ENCODE measurements around the gene ZNF385D.

ZNF385D gene

GRCh38 chr3:21446027-21446426 lies 305.0 kb downstream of the ZNF385D start:
- TF ChIP-seq MYC (IDR thresholded peaks at IDR 0.05; ENCODE audit: low read depth, low read length) (no peak), CTCF (IDR thresholded peaks at IDR 0.05; ENCODE audit: low read depth, low read length) (no peak), POLR2A (IDR thresholded peaks at IDR 0.05; ENCODE audit: extremely low read depth, insufficient read length) (no peak), MAX (IDR thresholded peaks at IDR 0.05; ENCODE audit: low read depth, low read length) (no peak)
- no peak for DNase-seq (ENCODE audit: low read depth)
- no peak overlapping the region for H3K4me3 ChIP-seq (ENCODE audit: low read depth, low read length)

- DNase-seq (ENCODE audit: low read depth): no peak
- no peak overlapping the region for H3K4me3 ChIP-seq (ENCODE audit: low read depth, low read length)
- TF ChIP-seq MAX (IDR thresholded peaks at IDR 0.05; ENCODE audit: low read depth, low read length): no peak
- no peak for TF ChIP-seq CTCF (IDR thresholded peaks at IDR 0.05; ENCODE audit: low read depth, low read length)
Measured at GRCh38 chr3:21441821-21442220, 309.2 kb downstream of the ZNF385D start.

- TF ChIP-seq MAX (IDR thresholded peaks at IDR 0.05; ENCODE audit: low read depth, low read length) (no peak), CTCF (IDR thresholded peaks at IDR 0.05; ENCODE audit: low read depth, low read length) (no peak), POLR2A (IDR thresholded peaks at IDR 0.05; ENCODE audit: extremely low read depth, insufficient read length) (no peak), MYC (IDR thresholded peaks at IDR 0.05; ENCODE audit: low read depth, low read length) (no peak)
- no peak for DNase-seq (ENCODE audit: low read depth)
- H3K4me3 ChIP-seq (ENCODE audit: low read depth, low read length): no peak overlapping the region
Measured at GRCh38 chr3:21436835-21437234, 314.2 kb downstream of the ZNF385D start.

- no peak overlapping the region for H3K4me3 ChIP-seq (ENCODE audit: low read depth, low read length)
- TF ChIP-seq MAX (IDR thresholded peaks at IDR 0.05; ENCODE audit: low read depth, low read length) (no peak), CTCF (IDR thresholded peaks at IDR 0.05; ENCODE audit: low read depth, low read length) (no peak), MYC (IDR thresholded peaks at IDR 0.05; ENCODE audit: low read depth, low read length) (no peak), POLR2A (IDR thresholded peaks at IDR 0.05; ENCODE audit: extremely low read depth, insufficient read length) (no peak)
- no peak for DNase-seq (ENCODE audit: low read depth)
Measured at GRCh38 chr3:21435871-21436270, 315.1 kb downstream of the ZNF385D start.

- H3K4me3 ChIP-seq (ENCODE audit: low read depth, low read length): no peak overlapping the region
- no peak for DNase-seq (ENCODE audit: low read depth)
- TF ChIP-seq POLR2A (IDR thresholded peaks at IDR 0.05; ENCODE audit: extremely low read depth, insufficient read length): no peak
- no peak for TF ChIP-seq MYC (IDR thresholded peaks at IDR 0.05; ENCODE audit: low read depth, low read length)
- no peak for TF ChIP-seq MAX (IDR thresholded peaks at IDR 0.05; ENCODE audit: low read depth, low read length)
Measured at GRCh38 chr3:21434310-21434709, 316.7 kb downstream of the ZNF385D start.

- no peak overlapping the region for H3K4me3 ChIP-seq (ENCODE audit: low read depth, low read length)
- no peak for DNase-seq (ENCODE audit: low read depth)
- TF ChIP-seq POLR2A (IDR thresholded peaks at IDR 0.05; ENCODE audit: extremely low read depth, insufficient read length): no peak
Measured at GRCh38 chr3:21433751-21434150, 317.3 kb downstream of the ZNF385D start.

GRCh38 chr3:21426920-21427319 lies 324.1 kb downstream of the ZNF385D start:
- TF ChIP-seq MYC (IDR thresholded peaks at IDR 0.05; ENCODE audit: low read depth, low read length) (no peak), MAX (IDR thresholded peaks at IDR 0.05; ENCODE audit: low read depth, low read length) (no peak), POLR2A (IDR thresholded peaks at IDR 0.05; ENCODE audit: extremely low read depth, insufficient read length) (no peak), CTCF (IDR thresholded peaks at IDR 0.05; ENCODE audit: low read depth, low read length) (no peak)
- H3K4me3 ChIP-seq (ENCODE audit: low read depth, low read length): no peak overlapping the region
- no peak for DNase-seq (ENCODE audit: low read depth)

All from NB4 (cell line).